ENCODE measurements around the gene GRM5.
"Not testable (repeated sequence)": the region's sequence is repeated elsewhere in the genome, so short reads cannot be mapped to it uniquely, and the experiment has no call there.

The GRM5 gene

DNA sequence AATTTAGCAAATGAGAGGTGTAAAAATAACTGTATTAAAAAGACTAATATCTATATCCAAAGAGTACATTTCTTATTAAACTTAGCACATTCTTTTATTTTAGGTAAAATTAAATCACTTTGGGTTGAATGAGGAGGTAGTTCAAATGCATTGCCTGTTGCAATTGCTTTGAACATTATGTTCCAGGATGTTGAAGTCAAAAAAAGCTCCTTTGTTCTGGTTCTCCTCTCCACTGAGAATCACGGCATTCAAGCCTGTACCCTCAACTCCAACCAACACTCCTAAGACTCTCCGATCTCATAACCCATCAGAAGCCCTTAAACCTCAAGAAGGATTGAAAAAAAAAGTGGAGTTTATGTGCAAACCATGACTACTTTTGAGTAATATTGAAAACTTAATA is 230.1 kb downstream of the GRM5 start:
- DNase-seq (ENCODE audit: low read depth); H3K4me3 ChIP-seq (replicated peaks; ENCODE audit: low read depth, low read length): not testable (repeated sequence)

DNA sequence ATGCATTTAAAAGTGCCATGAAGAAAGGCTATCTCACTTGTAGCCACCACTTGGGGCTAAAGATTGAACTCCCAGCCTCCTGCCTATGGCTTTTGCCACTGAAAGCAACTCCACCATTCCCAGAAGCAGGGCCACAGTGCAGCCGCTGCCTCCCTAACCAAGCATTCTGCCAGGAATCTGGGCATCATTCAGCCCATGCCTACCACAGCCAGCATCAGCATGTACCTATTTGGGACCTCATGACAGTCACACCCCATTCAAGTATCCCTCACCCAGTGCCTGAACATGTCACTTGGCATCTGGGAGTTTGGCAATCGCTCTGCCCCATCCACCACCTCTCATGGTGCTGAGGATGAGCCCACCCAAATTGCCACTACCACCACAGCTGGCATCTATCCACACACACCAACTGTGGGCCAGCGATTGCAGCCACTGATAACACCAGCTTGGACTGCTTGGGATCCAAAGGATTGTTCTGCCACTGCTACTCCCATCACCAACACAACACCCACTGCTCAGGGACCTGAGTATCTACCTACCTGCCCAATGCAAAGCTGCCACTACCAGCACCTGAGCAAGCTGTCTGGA is 234.4 kb downstream of the GRM5 start:
- no peak for DNase-seq (ENCODE audit: low read depth)

DNA sequence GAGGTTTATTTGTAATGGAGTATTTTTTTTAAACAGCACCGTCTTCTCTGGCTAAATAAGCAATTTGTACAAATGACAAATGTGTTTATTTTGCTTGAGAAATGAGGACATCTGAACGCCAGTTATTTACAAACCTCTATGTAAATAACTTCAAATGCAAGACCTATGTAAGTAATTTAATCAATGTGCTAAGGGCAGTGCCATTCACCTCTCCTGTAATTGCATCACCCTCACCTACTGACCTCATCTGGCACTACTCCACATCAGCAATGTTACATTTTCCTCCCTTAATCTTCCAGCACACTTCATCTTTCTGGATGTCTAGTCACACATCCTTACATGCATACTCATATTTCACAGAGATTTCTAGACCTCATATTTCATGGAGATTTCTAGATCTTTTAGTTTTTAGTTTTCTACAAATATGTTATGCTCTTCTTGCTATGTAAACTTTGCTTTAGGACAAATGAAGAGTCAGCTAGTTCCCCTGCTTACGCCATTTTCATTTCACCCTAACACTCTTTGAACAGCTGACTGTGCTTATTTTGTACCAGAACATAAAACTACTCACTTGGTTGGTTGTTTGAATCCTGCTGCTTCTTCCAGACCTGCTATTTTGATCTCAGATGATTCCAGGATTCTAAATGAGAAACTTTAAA is 238.6 kb downstream of the GRM5 start:
- no peak overlapping the region for H3K4me3 ChIP-seq (replicated peaks; ENCODE audit: low read depth, low read length)
- DNase-seq (ENCODE audit: low read depth) = no peak
- TF ChIP-seq, protein P1, sequence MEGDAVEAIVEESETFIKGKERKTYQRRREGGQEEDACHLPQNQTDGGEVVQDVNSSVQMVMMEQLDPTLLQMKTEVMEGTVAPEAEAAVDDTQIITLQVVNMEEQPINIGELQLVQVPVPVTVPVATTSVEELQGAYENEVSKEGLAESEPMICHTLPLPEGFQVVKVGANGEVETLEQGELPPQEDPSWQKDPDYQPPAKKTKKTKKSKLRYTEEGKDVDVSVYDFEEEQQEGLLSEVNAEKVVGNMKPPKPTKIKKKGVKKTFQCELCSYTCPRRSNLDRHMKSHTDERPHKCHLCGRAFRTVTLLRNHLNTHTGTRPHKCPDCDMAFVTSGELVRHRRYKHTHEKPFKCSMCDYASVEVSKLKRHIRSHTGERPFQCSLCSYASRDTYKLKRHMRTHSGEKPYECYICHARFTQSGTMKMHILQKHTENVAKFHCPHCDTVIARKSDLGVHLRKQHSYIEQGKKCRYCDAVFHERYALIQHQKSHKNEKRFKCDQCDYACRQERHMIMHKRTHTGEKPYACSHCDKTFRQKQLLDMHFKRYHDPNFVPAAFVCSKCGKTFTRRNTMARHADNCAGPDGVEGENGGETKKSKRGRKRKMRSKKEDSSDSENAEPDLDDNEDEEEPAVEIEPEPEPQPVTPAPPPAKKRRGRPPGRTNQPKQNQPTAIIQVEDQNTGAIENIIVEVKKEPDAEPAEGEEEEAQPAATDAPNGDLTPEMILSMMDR (IDR thresholded peaks at IDR 0.05; ENCODE audit: low read length, missing control alignments) = no peak

More for the DNA sequence above, 234.4 kb downstream of the GRM5 start:
- H3K4me3 ChIP-seq (replicated peaks; ENCODE audit: low read depth, low read length) = no peak overlapping the region
- TF ChIP-seq, protein P1 (IDR thresholded peaks at IDR 0.05; ENCODE audit: low read length, missing control alignments) = no peak

DNA sequence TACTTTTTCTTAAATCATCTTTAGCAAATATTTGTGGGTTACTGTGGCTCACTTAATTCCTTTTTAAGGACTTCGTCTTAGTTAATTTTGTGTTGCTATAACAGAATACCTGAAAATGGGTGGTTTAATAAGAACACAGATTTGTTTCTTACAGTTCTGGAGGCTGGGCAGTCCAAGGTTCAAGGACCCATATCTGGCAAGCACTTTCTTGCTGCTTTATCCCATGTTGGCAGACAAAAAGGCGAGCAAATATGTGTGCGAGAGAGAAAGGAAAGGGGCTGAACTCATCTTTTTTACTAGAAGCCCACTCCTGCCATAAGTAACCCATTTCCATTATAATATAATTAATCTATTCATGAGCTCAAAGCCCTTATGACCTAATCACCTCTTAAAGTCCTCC is 246.2 kb downstream of the GRM5 start:
- H3K4me3 ChIP-seq (replicated peaks; ENCODE audit: low read depth, low read length) = no peak overlapping the region
- DNase-seq (ENCODE audit: low read depth) = no peak
- TF ChIP-seq, protein P1 (IDR thresholded peaks at IDR 0.05; ENCODE audit: low read length, missing control alignments) = no peak

DNA sequence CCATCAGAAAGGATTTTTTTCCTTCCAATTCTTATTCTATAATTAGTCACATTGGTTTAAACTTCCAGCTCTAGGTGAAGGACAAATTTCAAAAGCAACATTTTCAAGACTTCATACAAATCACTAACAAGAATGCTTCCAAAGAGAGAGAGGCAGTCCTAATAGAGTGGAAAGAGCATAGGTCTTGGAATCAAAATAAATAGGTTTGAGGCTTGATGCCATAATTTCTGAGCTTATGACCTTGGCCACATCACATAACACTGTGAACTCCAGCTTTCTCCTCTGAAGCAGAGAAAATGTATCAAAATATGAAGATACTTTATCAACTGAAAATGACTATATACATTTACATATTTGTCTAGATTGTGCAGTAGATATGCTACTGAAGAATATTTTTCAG is 246.8 kb downstream of the GRM5 start:
- DNase-seq (ENCODE audit: low read depth) = no peak
- H3K4me3 ChIP-seq (replicated peaks; ENCODE audit: low read depth, low read length) = no peak overlapping the region
- TF ChIP-seq, protein P1 (IDR thresholded peaks at IDR 0.05; ENCODE audit: low read length, missing control alignments) = no peak

DNA sequence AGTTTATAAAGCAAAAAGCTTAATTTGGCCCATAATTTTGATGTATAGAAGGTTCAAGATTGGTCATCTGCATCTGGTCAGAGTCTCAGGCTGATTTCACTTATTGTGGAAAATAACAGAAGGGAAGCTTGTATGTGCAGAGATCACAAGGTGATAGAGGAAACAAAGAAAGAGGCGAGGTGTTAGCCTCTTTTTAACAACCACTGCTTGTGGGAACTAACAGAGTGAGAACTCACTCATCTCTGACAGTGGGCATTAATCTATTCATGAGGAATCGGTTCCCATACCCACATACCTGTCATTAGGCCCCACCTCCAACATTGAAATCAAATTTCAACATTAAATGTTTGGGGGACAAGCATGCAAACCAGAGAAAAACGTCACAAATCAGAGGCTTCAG is 250.3 kb downstream of the GRM5 start:
- DNase-seq (ENCODE audit: low read depth) = no peak
- H3K4me3 ChIP-seq (replicated peaks; ENCODE audit: low read depth, low read length) = no peak overlapping the region
- TF ChIP-seq, protein P1 (IDR thresholded peaks at IDR 0.05; ENCODE audit: low read length, missing control alignments) = no peak

DNA sequence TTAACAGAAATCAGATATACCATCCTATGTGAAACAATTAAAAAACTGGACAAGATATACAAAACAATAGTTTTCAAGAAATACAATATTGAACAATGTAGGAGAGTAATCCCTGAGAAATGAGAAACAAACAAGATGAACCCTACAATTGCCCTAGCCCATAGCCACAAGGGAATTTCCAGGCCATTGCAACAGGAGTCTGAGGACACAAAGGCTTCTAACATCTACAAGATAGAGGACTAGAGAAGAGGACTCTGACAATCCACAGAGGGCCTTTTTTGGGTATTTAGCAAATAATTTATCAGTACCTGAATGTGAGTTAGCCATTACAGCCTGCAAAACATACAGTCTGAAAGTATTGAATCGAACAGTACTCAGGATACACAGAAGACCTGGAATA is 251.7 kb downstream of the GRM5 start:
- TF ChIP-seq, protein P1 (IDR thresholded peaks at IDR 0.05; ENCODE audit: low read length, missing control alignments) = no peak
- no peak overlapping the region for H3K4me3 ChIP-seq (replicated peaks; ENCODE audit: low read depth, low read length)
- DNase-seq (ENCODE audit: low read depth) = no peak

Data from fibroblast of pulmonary artery (primary cell).